ENCODE data around the gene AGBL1. TPM values are rescaled to one million over a fixed set of nuclear protein-coding genes. Genes with fewer than 3 reads are reported as not detected.

AGBL1 gene
- total and polyA plus RNA-seq, 8 donors: under 0.01 to 0.18 TPM; not detected in 6

DNA sequence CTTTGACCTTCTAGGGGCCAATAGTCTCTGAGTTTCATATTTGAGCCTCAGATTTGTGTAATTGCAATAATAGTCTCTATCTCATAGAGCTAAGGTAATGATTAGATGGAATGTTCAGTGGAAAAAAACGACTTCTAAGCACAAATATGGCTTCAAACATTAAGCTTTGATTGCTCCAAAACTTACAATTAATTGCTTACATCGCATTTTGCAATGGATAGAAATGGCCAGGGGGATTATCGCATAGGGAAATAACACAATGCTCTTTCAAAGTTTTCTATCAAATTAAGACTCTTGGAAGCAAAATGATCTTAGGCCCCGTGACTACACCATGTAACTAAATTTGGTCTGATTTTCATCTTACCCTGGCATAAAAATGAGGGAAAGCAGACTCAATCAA is 888.6 kb downstream of the AGBL1 start:
- Histone ChIP-seq H3K4me3 (no peak overlapping the region), H3K4me1 (no peaks in the 10 kb centered on the region), H3K9me3 (no peaks in the 10 kb centered on the region), H3K27me3 (no peaks in the 10 kb centered on the region), H3K36me3 (no peaks in the 10 kb centered on the region), H3K27ac (no peak overlapping the region)
- 62 to 76% (median 72%) methylated on average over 4 of the region's 4 CpGs for WGBS, 5 donors
- intact Hi-C loops (cut with DNase I; ENCODE audit: low total_unique reads): no loop called here
- DNase-seq: no peak
- TF ChIP-seq POLR2A (IDR thresholded peaks at IDR 0.05) (no peak), EP300 (IDR thresholded peaks at IDR 0.05) (no peak)
- TF ChIP-seq, protein P1, sequence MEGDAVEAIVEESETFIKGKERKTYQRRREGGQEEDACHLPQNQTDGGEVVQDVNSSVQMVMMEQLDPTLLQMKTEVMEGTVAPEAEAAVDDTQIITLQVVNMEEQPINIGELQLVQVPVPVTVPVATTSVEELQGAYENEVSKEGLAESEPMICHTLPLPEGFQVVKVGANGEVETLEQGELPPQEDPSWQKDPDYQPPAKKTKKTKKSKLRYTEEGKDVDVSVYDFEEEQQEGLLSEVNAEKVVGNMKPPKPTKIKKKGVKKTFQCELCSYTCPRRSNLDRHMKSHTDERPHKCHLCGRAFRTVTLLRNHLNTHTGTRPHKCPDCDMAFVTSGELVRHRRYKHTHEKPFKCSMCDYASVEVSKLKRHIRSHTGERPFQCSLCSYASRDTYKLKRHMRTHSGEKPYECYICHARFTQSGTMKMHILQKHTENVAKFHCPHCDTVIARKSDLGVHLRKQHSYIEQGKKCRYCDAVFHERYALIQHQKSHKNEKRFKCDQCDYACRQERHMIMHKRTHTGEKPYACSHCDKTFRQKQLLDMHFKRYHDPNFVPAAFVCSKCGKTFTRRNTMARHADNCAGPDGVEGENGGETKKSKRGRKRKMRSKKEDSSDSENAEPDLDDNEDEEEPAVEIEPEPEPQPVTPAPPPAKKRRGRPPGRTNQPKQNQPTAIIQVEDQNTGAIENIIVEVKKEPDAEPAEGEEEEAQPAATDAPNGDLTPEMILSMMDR (IDR thresholded peaks at IDR 0.05): no peak

DNA sequence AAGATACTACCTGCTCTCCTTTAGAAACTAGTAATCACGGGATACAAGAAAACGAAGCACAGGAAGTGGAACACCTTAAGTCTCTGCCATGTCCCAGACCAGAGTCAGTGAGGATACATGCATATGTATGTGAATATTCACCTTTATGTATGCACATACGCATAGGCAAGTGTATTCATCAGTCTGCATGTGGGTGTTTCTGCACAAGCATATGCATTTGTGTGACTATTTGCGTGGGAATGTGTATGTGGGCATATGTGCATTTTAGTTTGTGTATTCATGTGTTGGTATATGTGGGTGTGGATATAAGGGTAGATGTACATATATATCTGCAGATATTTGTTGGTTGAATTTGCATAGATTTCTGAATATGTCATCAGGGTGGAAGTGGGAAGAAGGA is 889.7 kb downstream of the AGBL1 start:
- intact Hi-C loops (cut with DNase I; ENCODE audit: low total_unique reads): no loop called here
- WGBS, 5 donors: 80 to 91% (median 82%) methylated on average over 4 of the region's 4 CpGs

DNA sequence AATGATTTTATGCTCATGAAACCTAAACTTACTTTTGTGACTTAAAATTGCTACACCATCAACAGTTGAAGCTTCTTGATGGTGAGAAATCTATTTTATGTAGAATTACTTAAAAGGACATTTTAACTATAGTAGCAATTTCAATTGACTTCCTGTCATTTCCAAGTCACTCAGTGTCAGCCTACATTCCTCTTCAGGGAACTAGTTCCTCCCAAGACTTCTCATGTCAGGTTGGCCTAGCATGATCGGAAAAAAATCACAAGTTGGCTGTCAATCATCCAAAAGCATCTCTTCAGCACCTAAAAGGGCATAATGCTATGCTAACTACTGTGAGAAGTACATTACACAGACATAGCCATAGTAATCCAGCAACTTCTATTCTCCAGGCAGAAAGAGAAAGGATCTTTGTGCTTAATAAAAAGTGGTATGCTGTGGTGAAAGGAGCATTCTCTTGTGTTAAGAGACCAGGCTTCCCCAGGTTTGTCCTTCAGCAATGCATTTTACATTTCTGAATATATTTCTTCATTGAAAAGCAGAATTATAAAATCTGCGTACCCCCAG is 893.7 kb downstream of the AGBL1 start:
- TF ChIP-seq, protein P1 (IDR thresholded peaks at IDR 0.05): no peak
- TF ChIP-seq POLR2AphosphoS5 (IDR thresholded peaks at IDR 0.05): no peak
- TF ChIP-seq EP300 (IDR thresholded peaks at IDR 0.05): no peak
- no peak for TF ChIP-seq POLR2A (IDR thresholded peaks at IDR 0.05)
- 58 to 89% (median 85%) methylated on average over 2 of the region's 2 CpGs for WGBS, 5 donors
- H3K4me1 ChIP-seq: no peaks in the 10 kb centered on the region
- no peak overlapping the region for H3K4me3 ChIP-seq
- H3K27me3 ChIP-seq: no peaks in the 10 kb centered on the region
- H3K27ac ChIP-seq: no peak overlapping the region
- DNase-seq: no peak
- H3K9me3 ChIP-seq: no peaks in the 10 kb centered on the region
- intact Hi-C loops (cut with DNase I; ENCODE audit: low total_unique reads): no loop called here
- no peaks in the 10 kb centered on the region for H3K36me3 ChIP-seq

More for the DNA sequence above, 889.7 kb downstream of the AGBL1 start:
- DNase-seq: no peak
- Histone ChIP-seq H3K4me1 (no peaks in the 10 kb centered on the region), H3K27ac (no peak overlapping the region), H3K9me3 (no peaks in the 10 kb centered on the region), H3K4me3 (no peak overlapping the region), H3K27me3 (no peaks in the 10 kb centered on the region), H3K36me3 (no peaks in the 10 kb centered on the region)
- TF ChIP-seq POLR2AphosphoS5 (IDR thresholded peaks at IDR 0.05): no peak
- TF ChIP-seq POLR2A (IDR thresholded peaks at IDR 0.05): no peak
- TF ChIP-seq, protein P1 (IDR thresholded peaks at IDR 0.05): no peak
- no peak for TF ChIP-seq EP300 (IDR thresholded peaks at IDR 0.05)

DNA sequence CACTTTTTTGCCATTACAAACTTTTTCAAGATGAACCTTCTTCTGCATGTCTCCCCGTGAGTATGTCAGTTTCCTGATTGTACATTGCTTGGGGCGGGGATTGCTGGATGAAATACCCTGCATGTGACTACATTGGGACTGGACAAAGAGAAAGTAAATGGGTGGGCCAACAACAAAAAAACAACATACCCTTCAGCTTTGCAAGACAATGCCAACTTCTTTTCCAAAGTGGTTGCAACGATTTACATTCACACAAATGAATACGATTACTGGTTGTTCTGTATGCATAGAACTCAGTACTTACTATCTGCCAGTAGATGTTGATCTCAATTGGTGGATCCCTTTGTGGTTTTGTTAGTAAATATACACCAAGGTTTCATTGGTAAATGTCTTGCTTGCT is 908.4 kb downstream of the AGBL1 start:
- Histone ChIP-seq H3K27me3 (no peaks in the 10 kb centered on the region), H3K36me3 (no peaks in the 10 kb centered on the region), H3K9me3 (peaks cover 0 to 6% (median 0%) of the 10 kb centered on the region in 4 donors), H3K27ac (no peak overlapping the region), H3K4me1 (no peaks in the 10 kb centered on the region), H3K4me3 (no peak overlapping the region)
- no peak for DNase-seq
- intact Hi-C loops (cut with DNase I; ENCODE audit: low total_unique reads): no loop called here
- 67 to 80% (median 78%) methylated on average over 4 of the region's 4 CpGs for WGBS, 5 donors
- no peak for TF ChIP-seq EP300 (IDR thresholded peaks at IDR 0.05)
- TF ChIP-seq, protein P1 (IDR thresholded peaks at IDR 0.05): no peak
- TF ChIP-seq POLR2AphosphoS5 (IDR thresholded peaks at IDR 0.05): no peak
- no peak for TF ChIP-seq POLR2A (IDR thresholded peaks at IDR 0.05)
